Uterus (tissue), 2 donors: ENCODE measurements around the gene ADAMTS2.

Source experiments
- POLR2A ChIP-seq, 2 donors: fragments of 450-650 bp; IDR thresholded peaks; one replicate each; pipeline ENCODE4 v1.6.1; 2016; ENCODE audit warnings: antibody characterized with exemption in 2 of 2, mild to moderate bottlenecking in 1 of 2, moderate library complexity in 1 of 2
- TF ChIP-seq, protein P1 (sequence below), 4 experiments: fragments of 200-600 bp in 2 of 4; fragments of 450-650 bp in 2 of 4; sonication (generic) in 2 of 4; IDR thresholded peaks; one replicate each; pipeline ENCODE4 v1.5.1; 2016 to 2019; ENCODE audit warnings: antibody characterized with exemption in 4 of 4, mild to moderate bottlenecking in 2 of 4, moderate library complexity in 1 of 4

GRCh38 chr5:179304466-179304865 lies 40.8 kb downstream of the ADAMTS2 start:
- no peak for TF ChIP-seq POLR2A (IDR thresholded peaks at IDR 0.05)
- TF ChIP-seq, protein P1, sequence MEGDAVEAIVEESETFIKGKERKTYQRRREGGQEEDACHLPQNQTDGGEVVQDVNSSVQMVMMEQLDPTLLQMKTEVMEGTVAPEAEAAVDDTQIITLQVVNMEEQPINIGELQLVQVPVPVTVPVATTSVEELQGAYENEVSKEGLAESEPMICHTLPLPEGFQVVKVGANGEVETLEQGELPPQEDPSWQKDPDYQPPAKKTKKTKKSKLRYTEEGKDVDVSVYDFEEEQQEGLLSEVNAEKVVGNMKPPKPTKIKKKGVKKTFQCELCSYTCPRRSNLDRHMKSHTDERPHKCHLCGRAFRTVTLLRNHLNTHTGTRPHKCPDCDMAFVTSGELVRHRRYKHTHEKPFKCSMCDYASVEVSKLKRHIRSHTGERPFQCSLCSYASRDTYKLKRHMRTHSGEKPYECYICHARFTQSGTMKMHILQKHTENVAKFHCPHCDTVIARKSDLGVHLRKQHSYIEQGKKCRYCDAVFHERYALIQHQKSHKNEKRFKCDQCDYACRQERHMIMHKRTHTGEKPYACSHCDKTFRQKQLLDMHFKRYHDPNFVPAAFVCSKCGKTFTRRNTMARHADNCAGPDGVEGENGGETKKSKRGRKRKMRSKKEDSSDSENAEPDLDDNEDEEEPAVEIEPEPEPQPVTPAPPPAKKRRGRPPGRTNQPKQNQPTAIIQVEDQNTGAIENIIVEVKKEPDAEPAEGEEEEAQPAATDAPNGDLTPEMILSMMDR (IDR thresholded peaks at IDR 0.05): no peak
